SU-DHL-6 (cell line): Measurements from ENCODE around the gene PCK1.

Source experiments
- H2AFZ ChIP-seq: fragments of 200-600 bp; sonication (generic); 2 replicates; pipeline ENCODE4 v1.6.1; 2014; ENCODE audit warnings: low read depth, mild to moderate bottlenecking, moderate library complexity, mixed read lengths, antibody characterized with exemption, low read length; ENCODE audit not compliant: severe bottlenecking
- H3F3A ChIP-seq: fragments of 200-600 bp; shearing (Covaris generic); 2 replicates; pipeline ENCODE4 v1.6.0; 2016; ENCODE audit warnings: antibody characterized with exemption, mild to moderate bottlenecking; ENCODE audit not compliant: insufficient read depth
- H3K27ac ChIP-seq: fragments of 200-600 bp; sonication (generic); 2 replicates; pipeline ENCODE4 v1.5.1; 2016; ENCODE audit warnings: low read depth, mild to moderate bottlenecking, low read length, moderate library complexity, mixed read lengths
- H3K27me3 ChIP-seq: fragments of 200-600 bp; sonication (generic), shearing (Covaris generic); 2 replicates; pipeline ENCODE4 v1.6.0; 2014; ENCODE audit warnings: mild to moderate bottlenecking, low read length
- H3K36me3 ChIP-seq: fragments of 200-600 bp; sonication (generic); 2 replicates; pipeline ENCODE4 v1.6.1; 2014; ENCODE audit warnings: mild to moderate bottlenecking, low read length, mixed read lengths
- H3K4me2 ChIP-seq: fragments of 300-600, 200-600 bp; shearing (Covaris generic), sonication (generic); 2 replicates; pipeline ENCODE4 v1.6.0; 2014; ENCODE audit warnings: low read length, low read depth, mild to moderate bottlenecking; ENCODE audit not compliant: poor library complexity, severe bottlenecking
- H3K4me3 ChIP-seq: fragments of 200-600 bp; sonication (generic); 2 replicates; pipeline ENCODE4 v1.5.1; 2014; ENCODE audit warnings: antibody characterized with exemption, low read length, mild to moderate bottlenecking, mixed read lengths; ENCODE audit not compliant: insufficient read depth, poor library complexity, severe bottlenecking
- H3K79me2 ChIP-seq: fragments of 200-600 bp; sonication (generic); 2 replicates; pipeline ENCODE4 v1.6.1; 2014; ENCODE audit warnings: mild to moderate bottlenecking, low read length, moderate library complexity; ENCODE audit not compliant: insufficient read depth
- H3K9ac ChIP-seq: fragments of 200-600 bp; sonication (generic); 2 replicates; pipeline ENCODE4 v1.7.0; 2014; ENCODE audit warnings: mild to moderate bottlenecking, low read length
- H3K9me2 ChIP-seq: fragments of 200-600 bp; sonication (generic); replicated peaks from 2 replicates; pipeline ENCODE4 v1.6.1; 2014; ENCODE audit warnings: low read length; ENCODE audit not compliant: insufficient read depth
- H3K9me3 ChIP-seq: fragments of 200-600 bp; sonication (generic); 2 replicates; pipeline ENCODE4 v1.6.1; 2014; ENCODE audit warnings: low read length, mixed read lengths; ENCODE audit not compliant: insufficient read depth
- H4K20me1 ChIP-seq: fragments of 200-600 bp; sonication (generic); 2 replicates; pipeline ENCODE4 v1.6.1; 2014; ENCODE audit warnings: low read depth, mild to moderate bottlenecking, antibody characterized with exemption, low read length, moderate library complexity, mixed read lengths
- EZH2phosphoT487 ChIP-seq: fragments of 200-600 bp; sonication (generic), shearing (Covaris generic); conservative IDR thresholded peaks from 2 replicates; pipeline ENCODE4 v1.6.1; 2018; ENCODE audit warnings: mild to moderate bottlenecking, antibody characterized with exemption, low read length, moderate library complexity, mixed read lengths
- TF ChIP-seq, protein P1 (sequence below): fragments of 200-600 bp; sonication (generic); IDR thresholded peaks from one replicate; pipeline ENCODE4 v1.5.1; 2017; ENCODE audit warnings: antibody characterized with exemption, mild to moderate bottlenecking, low read length, moderate library complexity; ENCODE audit not compliant: insufficient read depth, poor library complexity, severe bottlenecking

The PCK1 gene

DNA sequence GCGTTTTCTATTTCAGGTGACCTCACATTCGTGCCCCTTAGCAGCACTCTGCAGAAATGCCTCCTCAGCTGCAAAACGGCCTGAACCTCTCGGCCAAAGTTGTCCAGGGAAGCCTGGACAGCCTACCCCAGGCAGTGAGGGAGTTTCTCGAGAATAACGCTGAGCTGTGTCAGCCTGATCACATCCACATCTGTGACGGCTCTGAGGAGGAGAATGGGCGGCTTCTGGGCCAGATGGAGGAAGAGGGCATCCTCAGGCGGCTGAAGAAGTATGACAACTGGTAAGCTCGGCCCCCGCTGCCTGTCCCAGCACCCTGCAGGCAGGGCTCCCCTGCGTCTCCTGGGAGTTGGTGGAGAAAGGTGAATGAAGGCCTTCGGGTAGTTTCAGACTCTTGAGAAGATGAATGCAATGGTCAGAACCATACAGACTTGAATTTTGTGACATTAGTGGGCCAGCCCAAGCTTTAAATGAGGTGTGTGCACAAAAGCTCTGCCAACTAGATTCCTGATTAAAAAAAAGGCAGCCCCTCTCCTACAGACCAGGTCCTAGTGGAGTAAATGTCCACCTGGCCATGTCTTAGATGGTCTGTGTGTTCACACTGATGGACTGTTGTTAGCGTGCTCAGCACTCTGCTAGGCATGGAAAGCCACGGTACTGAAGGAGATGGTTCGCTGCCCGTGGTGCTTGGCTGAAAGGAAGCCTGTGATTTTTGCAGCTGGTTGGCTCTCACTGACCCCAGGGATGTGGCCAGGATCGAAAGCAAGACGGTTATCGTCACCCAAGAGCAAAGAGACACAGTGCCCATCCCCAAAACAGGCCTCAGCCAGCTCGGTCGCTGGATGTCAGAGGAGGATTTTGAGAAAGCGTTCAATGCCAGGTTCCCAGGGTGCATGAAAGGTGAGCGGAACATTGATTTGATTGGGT lies 708 bp downstream of the PCK1 start:
- no peak overlapping the region for H2AFZ ChIP-seq
- H3K4me3 ChIP-seq = no peak overlapping the region
- H3F3A ChIP-seq = no peaks in the 10 kb centered on the region
- H3K9me3 ChIP-seq = no peaks in the 10 kb centered on the region
- no peak overlapping the region for H3K4me2 ChIP-seq
- no peaks in the 10 kb centered on the region for H3K9me2 ChIP-seq
- no peaks in the 10 kb centered on the region for H3K36me3 ChIP-seq
- no peaks in the 10 kb centered on the region for H3K27me3 ChIP-seq
- no peak for TF ChIP-seq EZH2phosphoT487
- TF ChIP-seq, protein P1, sequence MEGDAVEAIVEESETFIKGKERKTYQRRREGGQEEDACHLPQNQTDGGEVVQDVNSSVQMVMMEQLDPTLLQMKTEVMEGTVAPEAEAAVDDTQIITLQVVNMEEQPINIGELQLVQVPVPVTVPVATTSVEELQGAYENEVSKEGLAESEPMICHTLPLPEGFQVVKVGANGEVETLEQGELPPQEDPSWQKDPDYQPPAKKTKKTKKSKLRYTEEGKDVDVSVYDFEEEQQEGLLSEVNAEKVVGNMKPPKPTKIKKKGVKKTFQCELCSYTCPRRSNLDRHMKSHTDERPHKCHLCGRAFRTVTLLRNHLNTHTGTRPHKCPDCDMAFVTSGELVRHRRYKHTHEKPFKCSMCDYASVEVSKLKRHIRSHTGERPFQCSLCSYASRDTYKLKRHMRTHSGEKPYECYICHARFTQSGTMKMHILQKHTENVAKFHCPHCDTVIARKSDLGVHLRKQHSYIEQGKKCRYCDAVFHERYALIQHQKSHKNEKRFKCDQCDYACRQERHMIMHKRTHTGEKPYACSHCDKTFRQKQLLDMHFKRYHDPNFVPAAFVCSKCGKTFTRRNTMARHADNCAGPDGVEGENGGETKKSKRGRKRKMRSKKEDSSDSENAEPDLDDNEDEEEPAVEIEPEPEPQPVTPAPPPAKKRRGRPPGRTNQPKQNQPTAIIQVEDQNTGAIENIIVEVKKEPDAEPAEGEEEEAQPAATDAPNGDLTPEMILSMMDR = no peak
- H3K27ac ChIP-seq = no peak overlapping the region
- no peaks in the 10 kb centered on the region for H3K79me2 ChIP-seq
- no peak overlapping the region for H3K9ac ChIP-seq
- H4K20me1 ChIP-seq = no peaks in the 10 kb centered on the region

DNA sequence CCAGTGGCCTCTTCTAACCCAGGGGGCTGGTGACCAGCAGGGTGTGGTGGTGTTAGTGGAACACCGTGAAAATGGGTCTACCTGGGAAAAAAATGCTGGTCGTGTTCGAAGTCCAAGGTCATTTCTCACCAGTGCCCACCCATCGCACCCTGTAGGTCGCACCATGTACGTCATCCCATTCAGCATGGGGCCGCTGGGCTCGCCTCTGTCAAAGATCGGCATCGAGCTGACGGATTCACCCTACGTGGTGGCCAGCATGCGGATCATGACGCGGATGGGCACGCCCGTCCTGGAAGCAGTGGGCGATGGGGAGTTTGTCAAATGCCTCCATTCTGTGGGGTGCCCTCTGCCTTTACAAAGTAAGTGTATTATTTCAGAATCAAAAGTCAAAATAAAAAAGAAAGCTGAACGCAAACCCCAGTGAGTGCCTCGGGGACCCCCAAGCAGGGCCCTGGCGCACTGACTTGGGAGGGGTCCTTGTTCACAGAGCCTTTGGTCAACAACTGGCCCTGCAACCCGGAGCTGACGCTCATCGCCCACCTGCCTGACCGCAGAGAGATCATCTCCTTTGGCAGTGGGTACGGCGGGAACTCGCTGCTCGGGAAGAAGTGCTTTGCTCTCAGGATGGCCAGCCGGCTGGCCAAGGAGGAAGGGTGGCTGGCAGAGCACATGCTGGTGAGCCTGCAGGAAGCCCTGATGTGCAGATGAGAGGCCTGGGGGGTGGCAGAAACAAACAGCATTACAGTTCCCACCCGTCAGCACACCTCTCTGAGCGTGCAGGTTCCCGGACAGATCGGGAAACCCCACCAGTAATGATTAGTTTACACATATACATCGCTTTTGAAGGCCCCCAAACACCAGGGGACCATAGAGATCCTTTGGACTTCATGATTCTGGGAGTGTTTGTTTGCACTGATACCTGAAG lies 1.9 kb downstream of the PCK1 start:
- Histone ChIP-seq H3K9me3 (no peaks in the 10 kb centered on the region), H3K9me2 (no peaks in the 10 kb centered on the region), H3K4me3 (no peak overlapping the region), H4K20me1 (no peaks in the 10 kb centered on the region), H3K27me3 (no peaks in the 10 kb centered on the region), H3K36me3 (no peaks in the 10 kb centered on the region), H2AFZ (no peak overlapping the region), H3K9ac (no peak overlapping the region), H3K27ac (no peak overlapping the region), H3K4me2 (no peak overlapping the region), H3K79me2 (no peaks in the 10 kb centered on the region), H3F3A (no peaks in the 10 kb centered on the region)
- TF ChIP-seq EZH2phosphoT487 = no peak
- TF ChIP-seq, protein P1 = no peak

DNA sequence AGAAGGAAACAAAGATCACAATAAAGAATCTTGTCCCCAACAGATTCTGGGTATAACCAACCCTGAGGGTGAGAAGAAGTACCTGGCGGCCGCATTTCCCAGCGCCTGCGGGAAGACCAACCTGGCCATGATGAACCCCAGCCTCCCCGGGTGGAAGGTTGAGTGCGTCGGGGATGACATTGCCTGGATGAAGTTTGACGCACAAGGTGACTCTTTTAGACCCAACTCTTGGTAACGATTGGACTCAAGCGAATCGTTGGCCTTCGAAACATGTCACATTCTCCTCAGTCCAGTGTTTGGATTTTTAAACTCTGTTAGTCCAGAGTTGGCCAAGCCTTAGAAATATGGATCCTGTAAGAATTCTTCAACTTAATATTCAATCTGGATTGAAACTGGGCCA lies 2.6 kb downstream of the PCK1 start:
- Histone ChIP-seq H3K4me2 (no peak overlapping the region), H3K27ac (no peak overlapping the region), H3K79me2 (no peaks in the 10 kb centered on the region), H3K9ac (no peak overlapping the region), H3K27me3 (no peaks in the 10 kb centered on the region), H3K9me2 (no peaks in the 10 kb centered on the region), H3K36me3 (no peaks in the 10 kb centered on the region), H4K20me1 (no peaks in the 10 kb centered on the region), H3K9me3 (no peaks in the 10 kb centered on the region), H2AFZ (no peak overlapping the region), H3F3A (no peaks in the 10 kb centered on the region), H3K4me3 (no peak overlapping the region)
- no peak for TF ChIP-seq EZH2phosphoT487
- TF ChIP-seq, protein P1 = no peak
